A549 (cell line): Measurements from ENCODE around the gene KDM5B. TPM values are rescaled to one million over a fixed set of nuclear protein-coding genes. Genes with fewer than 3 reads are reported as not detected.

Source experiments
- ATAC-seq, 2 experiments: fragments of 200-7000 bp in 1 of 2; fragments of >200 bp in 1 of 2; cut with Nextera tagmentation in 1 of 2; cut with Tn5 transposase in 1 of 2; 3 replicates each; pipeline versions ENCODE4 v1.8.0 to v1.9.1; 2018 to 2020; ENCODE audit warnings: mild to moderate bottlenecking in 1 of 2, moderate library complexity in 1 of 2
- CTCF ChIA-PET: fragments of 300-600 bp; sonication (Branson Sonifier 250); formaldehyde crosslinking; extraction: SDS; loops from one replicate; lab custom pipeline; 2021; ENCODE audit warnings: antibody characterized with exemption, inconsistent platforms; lab: Yijun Ruan, JAX
- POLR2A ChIA-PET: fragments of 350-600 bp; formaldehyde crosslinking; extraction: SDS; loops from one replicate; lab custom pipeline; 2021; ENCODE audit warnings: antibody characterized with exemption, inconsistent platforms; lab: Yijun Ruan, JAX
- DNase-seq, 2 experiments: peaks; one replicate each; pipeline versions ENCODE4 v3.0.0 to v3.0.0-alpha.2; 2011 to 2016; ENCODE audit warnings: low read depth in 1 of 2, low spot score in 1 of 2
- FAIRE-seq: peaks from 2 replicates; lab custom pipeline; 2011; peaks lifted over from hg19 to GRCh38; lab: Jason Lieb, UNC
- H3K27ac ChIP-seq, 2 experiments: fragments of >200 bp; sonication (Bioruptor Twin); formaldehyde crosslinking; 3 replicates each; pipeline ENCODE4 v1.5.1; 2016 to 2017
- H3K4me1 ChIP-seq: fragments of >200 bp; sonication (Bioruptor Twin); formaldehyde crosslinking; 3 replicates; pipeline ENCODE4 v1.6.1; 2016
- H3K4me2 ChIP-seq: fragments of >200 bp; sonication (Bioruptor Twin); formaldehyde crosslinking; 3 replicates; pipeline ENCODE4 v1.6.1; 2016
- H3K4me3 ChIP-seq: fragments of >200 bp; sonication (Bioruptor Twin); formaldehyde crosslinking; 3 replicates; pipeline ENCODE4 v1.5.1; 2016
- H3K9me3 ChIP-seq: fragments of >200 bp; sonication (Bioruptor Twin); formaldehyde crosslinking; 3 replicates; pipeline ENCODE4 v1.6.1; 2016
- ATOH8 ChIP-seq: fragments of 250-450 bp; sonication (Bioruptor Pico); IDR thresholded peaks from 2 replicates; pipeline ENCODE4 v1.5.0; 2020; ENCODE audit warnings: low read depth, mild to moderate bottlenecking, moderate library complexity
- CEBPB ChIP-seq, 2 experiments: fragments of >200 bp in 1 of 2; sonication (Bioruptor Twin) in 1 of 2; formaldehyde crosslinking in 1 of 2; IDR thresholded peaks; 2 replicates each; pipeline ENCODE4 v1.6.1; 2012 to 2016
- CHD4 ChIP-seq: fragments of 200-600 bp; sonication (generic); IDR thresholded peaks from 2 replicates; pipeline ENCODE4 v1.6.1; 2016; ENCODE audit warnings: antibody characterized with exemption, mild to moderate bottlenecking, borderline replicate concordance
- ESRRA ChIP-seq: fragments of 150-350 bp; IDR thresholded peaks from 2 replicates; pipeline ENCODE4 v1.6.1; 2014; ENCODE audit warnings: mild to moderate bottlenecking, low read length, borderline replicate concordance
- HEYL ChIP-seq: fragments of 250-450 bp; sonication (Bioruptor Pico); IDR thresholded peaks from 2 replicates; pipeline ENCODE4 v1.8.0; 2021; ENCODE audit warnings: mild to moderate bottlenecking, moderate library complexity
- HMGXB4 ChIP-seq: fragments of 250-450 bp; sonication (Bioruptor Pico); IDR thresholded peaks from 2 replicates; pipeline ENCODE4 v1.5.0; 2021; ENCODE audit warnings: mild to moderate bottlenecking, moderate library complexity, borderline replicate concordance
- HOXB5 ChIP-seq: fragments of 250-450 bp; sonication (Bioruptor Pico); IDR thresholded peaks from 2 replicates; pipeline ENCODE4 v1.5.0; 2020; ENCODE audit warnings: mild to moderate bottlenecking, moderate library complexity
- JUNB ChIP-seq: fragments of >200 bp; sonication (Bioruptor Twin); formaldehyde crosslinking; IDR thresholded peaks from 2 replicates; pipeline ENCODE4 v1.6.1; 2016
- KDM1A ChIP-seq: fragments of 200-600 bp; sonication (generic); IDR thresholded peaks from 2 replicates; pipeline ENCODE4 v1.6.1; 2016; ENCODE audit warnings: low read depth, mild to moderate bottlenecking
- MYC ChIP-seq: IDR thresholded peaks from 2 replicates; pipeline ENCODE4 v1.6.1; 2012; ENCODE audit warnings: mild to moderate bottlenecking, inconsistent platforms, low read length, improper control_type of control experiment, borderline replicate concordance
- NFE2L2 ChIP-seq: fragments of 150-350 bp; conservative IDR thresholded peaks from 2 replicates; pipeline ENCODE4 v1.6.1; 2014; ENCODE audit warnings: low read length
- NPAS2 ChIP-seq: fragments of 250-450 bp; sonication (Bioruptor Pico); IDR thresholded peaks from 2 replicates; pipeline ENCODE4 v1.8.0; 2022; ENCODE audit warnings: mild to moderate bottlenecking, moderate library complexity, borderline replicate concordance
- POLR2AphosphoS2 ChIP-seq: conservative IDR thresholded peaks from 2 replicates; pipeline ENCODE4 v1.6.1; 2012; ENCODE audit warnings: low read length, improper control_type of control experiment, inconsistent platforms
- REST ChIP-seq: fragments of 200-600 bp; sonication (generic); IDR thresholded peaks from 2 replicates; pipeline ENCODE4 v1.6.1; 2016; ENCODE audit warnings: antibody characterized with exemption, mild to moderate bottlenecking, moderate library complexity
- RFX5 ChIP-seq: fragments of 450-650 bp; IDR thresholded peaks from 2 replicates; pipeline ENCODE4 v1.7.1; 2014; ENCODE audit warnings: antibody characterized with exemption, mild to moderate bottlenecking, moderate library complexity
- RNF2 ChIP-seq: fragments of 200-600 bp; sonication (generic); IDR thresholded peaks from 2 replicates; pipeline ENCODE4 v1.6.1; 2016; ENCODE audit warnings: low read depth, mild to moderate bottlenecking, antibody characterized with exemption, moderate library complexity, borderline replicate concordance
- SREBF2 ChIP-seq: fragments of 450-650 bp; IDR thresholded peaks from 2 replicates; pipeline ENCODE4 v1.6.1; 2014; ENCODE audit warnings: mild to moderate bottlenecking, moderate library complexity
- TFCP2L1 ChIP-seq: fragments of 250-450 bp; sonication (Bioruptor Pico); IDR thresholded peaks from 2 replicates; pipeline ENCODE4 v1.5.0; 2021; ENCODE audit warnings: mild to moderate bottlenecking
- USF2 ChIP-seq: fragments of 450-650 bp; IDR thresholded peaks from 2 replicates; pipeline ENCODE4 v1.6.1; 2014; ENCODE audit warnings: antibody characterized with exemption
- ZFP36 ChIP-seq: fragments of 450-650 bp; IDR thresholded peaks from 2 replicates; pipeline ENCODE4 v1.6.1; 2014; ENCODE audit warnings: borderline replicate concordance; ENCODE audit not compliant: partially characterized antibody
- ZSCAN20 ChIP-seq: fragments of 250-450 bp; sonication (Bioruptor Pico); IDR thresholded peaks from 2 replicates; pipeline ENCODE4 v1.8.0; 2022; ENCODE audit warnings: mild to moderate bottlenecking, moderate library complexity
- WGBS: methylation state at CpG from one replicate; pipeline ENCODE4 v1.1.6; 2017; ENCODE audit errors: missing lambda C conversion rate; 5-methylcytosine and 5-hydroxymethylcytosine counted together
- polyA plus RNA-seq, 4 experiments: library from polyadenylated mRNA; depleted of rRNA in 3 of 4; stranded (reverse); fragments of >200 nt; fragmentation: RNase III in 1 of 4; extraction: RNeasy Plus Mini Kit Qiagen cat#74134 plus additional on column Dnase treatment in 1 of 4; gene quantifications; 2 replicates in 3 of 4; 3 replicates in 1 of 4; pipeline ENCODE4 v1.2.3, GENCODE V29; 2011 to 2017

The KDM5B gene
- polyA plus RNA-seq, 2 of the 4 experiments (the other 2 are of a cell fraction) = 15.8 to 44.3 TPM

- no peak for TF ChIP-seq SREBF2
- TF ChIP-seq ZFP36 = no peak
- TF ChIP-seq USF2 = no peak
- TF ChIP-seq ESRRA = no peak
- TF ChIP-seq, all 56 proteins: peak for 0
Measured at GRCh38 chr1:202689082-202689481, 119.1 kb downstream of the KDM5B start (continued).

- no peak for ATAC-seq
- no peak overlapping the region for H3K4me2 ChIP-seq
- H3K27ac ChIP-seq = no peak overlapping the region
- ChIA-PET CTCF (interaction anchor here (0.9 to 3.8 kb wide), 4 partner anchors 11 to 114 kb away, joined by 3 to 12 read pairs (median 7); no protein-coding TSS in a partner anchor), POLR2A (no interaction called here)
- H3K9me3 ChIP-seq = no peaks in the 10 kb centered on the region
- no peak overlapping the region for H3K4me3 ChIP-seq
- TF ChIP-seq ZSCAN20 (no peak), HOXB5 (no peak), HEYL (CRISPR knock-in tag) (no peak), CEBPB (IDR thresholded peaks at IDR 0.05) (no peak), JUNB (no peak), REST (no peak), RNF2 (no peak), ATOH8 (no peak), POLR2AphosphoS2 (no peak), MYC (no peak), RFX5 (no peak), CHD4 (no peak), KDM1A (no peak), TFCP2L1 (no peak), HMGXB4 (no peak), NFE2L2 (no peak), NPAS2 (CRISPR knock-in tag) (no peak)
- TF ChIP-seq, all 56 proteins: peak for 0
- no peak for FAIRE-seq
- H3K4me1 ChIP-seq = no peaks in the 10 kb centered on the region
- WGBS = 9% methylated on average over 7 of the region's 7 CpGs
- DNase-seq = no peak
Measured at GRCh38 chr1:202688401-202688800, 119.8 kb downstream of the KDM5B start.
